PC-9 (cell line): Measurements from ENCODE around the gene TBCD. TPM values are rescaled to one million over a fixed set of nuclear protein-coding genes. Genes with fewer than 3 reads are reported as not detected.

Experiments used
- BruUV-seq: library from RNA; stranded (reverse); fragments of 400-500 nt; replicated peaks from 2 replicates; lab custom pipeline; 2021; lab: Mats Ljungman, UMichigan
- CTCF ChIA-PET: fragments of 300-600 bp; sonication (Branson Sonifier 250); formaldehyde crosslinking; loops from one replicate; lab custom pipeline; 2022; ENCODE audit warnings: antibody characterized with exemption; lab: Charles Lee
- POLR2A ChIA-PET: fragments of 300-600 bp; sonication (Branson Sonifier 250); formaldehyde crosslinking; loops from one replicate; lab custom pipeline; 2022; ENCODE audit warnings: antibody characterized with exemption; ENCODE audit not compliant: unreplicated experiment; lab: Charles Lee
- DNase-seq, 2 experiments: peaks; one replicate each; pipeline versions ENCODE4 v3.0.0 to v3.0.0-alpha.2; 2015 to 2022; ENCODE audit warnings: mixed read lengths in 1 of 2
- H2AFZ ChIP-seq: fragments of 200-600 bp; sonication (generic); 2 replicates; pipeline ENCODE4 v1.8.1; 2017; ENCODE audit warnings: antibody characterized with exemption
- H3F3A ChIP-seq: fragments of 200-600 bp; sonication (generic); 2 replicates; pipeline ENCODE4 v1.8.1; 2017; ENCODE audit warnings: antibody characterized with exemption, mild to moderate bottlenecking, low read depth; ENCODE audit not compliant: insufficient read depth
- H3K27ac ChIP-seq: fragments of 200-600 bp; sonication (generic); 2 replicates; pipeline ENCODE4 v1.6.1; 2016; ENCODE audit warnings: mixed run types
- H3K27me3 ChIP-seq: fragments of 200-600 bp; sonication (generic); 2 replicates; pipeline ENCODE4 v1.6.1; 2016; ENCODE audit warnings: low read depth, mixed run types; ENCODE audit not compliant: insufficient read depth
- H3K36me3 ChIP-seq: fragments of 200-600 bp; sonication (generic); 2 replicates; pipeline ENCODE4 v1.6.1; 2016; ENCODE audit warnings: low read depth, mixed run types
- H3K4me1 ChIP-seq: fragments of 200-600 bp; sonication (generic); replicated peaks from 2 replicates; pipeline ENCODE4 v1.6.1; 2016; ENCODE audit warnings: mixed run types; ENCODE audit not compliant: insufficient read depth
- H3K4me2 ChIP-seq: fragments of 200-600 bp; sonication (generic); 2 replicates; pipeline ENCODE4 v1.6.1; 2017; ENCODE audit warnings: mixed run types
- H3K4me3 ChIP-seq: fragments of 200-600 bp; sonication (generic); 2 replicates; pipeline ENCODE4 v1.6.1; 2016; ENCODE audit warnings: mixed run types
- H3K79me2 ChIP-seq: fragments of 200-600 bp; sonication (generic); 2 replicates; pipeline ENCODE4 v1.6.1; 2017; ENCODE audit warnings: low read depth, mixed run types
- H3K9me2 ChIP-seq: fragments of 200-600 bp; sonication (generic); 2 replicates; pipeline ENCODE4 v1.8.1; 2017; ENCODE audit warnings: mild to moderate bottlenecking; ENCODE audit not compliant: insufficient read depth
- H3K9me3 ChIP-seq: fragments of 200-600 bp; sonication (generic); 2 replicates; pipeline ENCODE4 v1.8.1; 2016; ENCODE audit warnings: low read depth; ENCODE audit not compliant: insufficient read depth
- H4K20me1 ChIP-seq: fragments of 200-600 bp; sonication (generic); 2 replicates; pipeline ENCODE4 v1.8.1; 2017; ENCODE audit not compliant: insufficient read depth
- EZH2 ChIP-seq: fragments of 200-600 bp; sonication (generic); IDR thresholded peaks from 2 replicates; pipeline ENCODE4 v1.8.0; 2017; ENCODE audit warnings: antibody characterized with exemption, low read depth
- intact Hi-C: fragments of 100-400 bp; cut with micrococcal nuclease; formaldehyde crosslinking; loops from one replicate; pipeline ENCODE4 v1.10.0; 2022; ENCODE audit not compliant: unreplicated experiment
- total RNA-seq: library from RNA; stranded (reverse); gene quantifications from 2 replicates; pipeline ENCODE4 v1.2.3, GENCODE V29; 2021
- TF ChIP-seq, protein P1 (sequence below): fragments of 200-600 bp; sonication (generic); conservative IDR thresholded peaks from 2 replicates; pipeline ENCODE4 v1.6.1; 2017; ENCODE audit warnings: mixed run types, antibody characterized with exemption, mild to moderate bottlenecking, moderate library complexity

Gene TBCD
- total RNA-seq, 1 experiment from 2014 or later, result 115 TPM

DNA sequence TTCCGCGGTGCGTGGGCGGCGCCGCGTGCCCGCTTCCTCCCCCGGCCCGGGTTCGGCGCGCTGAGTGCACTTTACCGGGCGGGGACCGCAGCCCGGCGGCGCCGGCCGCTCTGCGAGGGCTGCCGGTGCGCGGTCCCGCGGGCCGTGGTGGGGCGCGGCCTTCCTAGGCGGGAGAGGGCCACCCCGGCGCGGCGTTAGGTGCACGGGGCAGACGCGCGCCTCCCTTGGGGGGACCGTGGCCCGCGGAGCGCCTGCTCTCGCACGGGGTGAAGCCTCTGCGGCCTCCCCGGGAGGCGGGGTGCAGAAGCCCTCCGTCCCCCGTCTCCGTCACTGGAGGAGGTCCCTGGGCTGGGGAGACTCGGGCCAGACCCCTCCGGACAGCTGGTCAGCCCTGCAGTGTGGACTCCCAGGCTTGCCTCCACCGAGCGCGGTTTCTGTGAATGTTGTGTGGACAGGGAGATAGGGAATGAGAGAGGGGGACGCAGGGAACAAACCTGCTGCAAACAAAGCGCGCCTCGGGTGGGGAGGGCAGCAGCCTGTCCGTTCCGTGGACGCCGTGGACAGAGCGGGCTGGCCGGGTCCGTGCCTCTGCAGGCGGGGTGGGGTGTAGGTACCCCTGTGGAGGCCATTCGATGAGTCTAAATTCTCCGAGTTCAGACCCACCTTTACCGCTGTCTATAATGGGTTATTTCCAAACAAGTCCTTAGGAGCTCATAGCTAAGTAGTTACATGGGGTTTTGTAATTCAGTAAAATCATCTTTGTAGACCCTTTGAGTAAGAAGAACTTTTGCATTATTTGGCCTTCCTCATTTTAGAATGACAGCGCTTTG is 721 bp downstream of the TBCD start:
- BruUV-seq, result no TSS peak
- Histone ChIP-seq H2AFZ (peak overlapping the region; percentile 72), H3K4me1 (no peaks in the 10 kb centered on the region), H3K9me2 (no peaks in the 10 kb centered on the region), H3K4me2 (peak overlapping the region; percentile 84), H3K9me3 (no peaks in the 10 kb centered on the region), H3K27me3 (no peaks in the 10 kb centered on the region), H3K36me3 (no peaks in the 10 kb centered on the region), H3F3A (no peaks in the 10 kb centered on the region), H4K20me1 (no peaks in the 10 kb centered on the region; the same call in 1 of the 2 replicates), H3K4me3 (peak overlapping the region; percentile 75), H3K79me2 (0 out of 2 replicates have a peak, but pooled peaks cover 11% of the 10 kb centered on the region), H3K27ac (no peak overlapping the region)
- ChIA-PET CTCF (no interaction called here), POLR2A (no interaction called here)
- intact Hi-C loops, result loop anchor here (1.0 kb wide), 1 partner anchor 104 kb away; the partner anchor contains the start of gene WDR45B
- no peak for TF ChIP-seq EZH2
- TF ChIP-seq, protein P1, sequence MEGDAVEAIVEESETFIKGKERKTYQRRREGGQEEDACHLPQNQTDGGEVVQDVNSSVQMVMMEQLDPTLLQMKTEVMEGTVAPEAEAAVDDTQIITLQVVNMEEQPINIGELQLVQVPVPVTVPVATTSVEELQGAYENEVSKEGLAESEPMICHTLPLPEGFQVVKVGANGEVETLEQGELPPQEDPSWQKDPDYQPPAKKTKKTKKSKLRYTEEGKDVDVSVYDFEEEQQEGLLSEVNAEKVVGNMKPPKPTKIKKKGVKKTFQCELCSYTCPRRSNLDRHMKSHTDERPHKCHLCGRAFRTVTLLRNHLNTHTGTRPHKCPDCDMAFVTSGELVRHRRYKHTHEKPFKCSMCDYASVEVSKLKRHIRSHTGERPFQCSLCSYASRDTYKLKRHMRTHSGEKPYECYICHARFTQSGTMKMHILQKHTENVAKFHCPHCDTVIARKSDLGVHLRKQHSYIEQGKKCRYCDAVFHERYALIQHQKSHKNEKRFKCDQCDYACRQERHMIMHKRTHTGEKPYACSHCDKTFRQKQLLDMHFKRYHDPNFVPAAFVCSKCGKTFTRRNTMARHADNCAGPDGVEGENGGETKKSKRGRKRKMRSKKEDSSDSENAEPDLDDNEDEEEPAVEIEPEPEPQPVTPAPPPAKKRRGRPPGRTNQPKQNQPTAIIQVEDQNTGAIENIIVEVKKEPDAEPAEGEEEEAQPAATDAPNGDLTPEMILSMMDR, result no peak
- peak in 1 of 2 experiments; percentile 37 for DNase-seq

- 0 out of 2 replicates have a peak, but pooled peaks cover 11% of the 10 kb centered on the region for H3K79me2 ChIP-seq
- no peak overlapping the region for H3K27ac ChIP-seq
- no peaks in the 10 kb centered on the region; the same call in 1 of the 2 replicates for H4K20me1 ChIP-seq
- peak overlapping the region; percentile 84 for H3K4me2 ChIP-seq
- intact Hi-C loops, result no loop called here
- H3K4me3 ChIP-seq, result peak overlapping the region; percentile 75; the same call in 1 of the 2 replicates
- H3F3A ChIP-seq, result no peaks in the 10 kb centered on the region
- TF ChIP-seq EZH2, result no peak
- TF ChIP-seq, protein P1, result no peak
- H3K27me3 ChIP-seq, result no peaks in the 10 kb centered on the region
- TSS peak; percentile 54 for BruUV-seq
- ChIA-PET CTCF (no interaction called here), POLR2A (no interaction called here)
- DNase-seq, result no peak
- H3K9me3 ChIP-seq, result no peaks in the 10 kb centered on the region
- no peaks in the 10 kb centered on the region for H3K36me3 ChIP-seq
- no peaks in the 10 kb centered on the region for H3K4me1 ChIP-seq
- no peaks in the 10 kb centered on the region for H3K9me2 ChIP-seq
- no peak overlapping the region for H2AFZ ChIP-seq
Measured at GRCh38 chr17:82753201-82753464, 1.3 kb downstream of the TBCD start.

GRCh38 chr17:82754297-82755208 is 2.7 kb downstream of the TBCD start:
- no peak overlapping the region for H3K27ac ChIP-seq
- H2AFZ ChIP-seq, result no peak overlapping the region
- H3K27me3 ChIP-seq, result no peaks in the 10 kb centered on the region
- TF ChIP-seq, protein P1, result no peak
- no peak for TF ChIP-seq EZH2
- no peaks in the 10 kb centered on the region for H3F3A ChIP-seq
- intact Hi-C loops, result no loop called here
- no peaks in the 10 kb centered on the region for H3K4me1 ChIP-seq
- POLR2A ChIA-PET, result interaction anchor here (0.6 to 0.7 kb wide), 2 partner anchors 8 to 411 kb away, joined by 4 to 5 read pairs; no protein-coding TSS in a partner anchor
- H3K9me2 ChIP-seq, result no peaks in the 10 kb centered on the region
- no peak for DNase-seq
- H3K79me2 ChIP-seq, result 0 out of 2 replicates have a peak, but pooled peaks cover 11% of the 10 kb centered on the region
- no peak overlapping the region for H3K4me2 ChIP-seq
- H4K20me1 ChIP-seq, result no peaks in the 10 kb centered on the region; the same call in 1 of the 2 replicates
- H3K4me3 ChIP-seq, result no peak overlapping the region
- CTCF ChIA-PET, result no interaction called here
- H3K36me3 ChIP-seq, result no peaks in the 10 kb centered on the region
- BruUV-seq, result no TSS peak
- H3K9me3 ChIP-seq, result no peaks in the 10 kb centered on the region
